ENCODE results near the gene HSPA8.
"Not testable (repeated sequence)": the region's sequence is repeated elsewhere in the genome, so short reads cannot be mapped to it uniquely, and the experiment has no call there.

Gene HSPA8

DNA sequence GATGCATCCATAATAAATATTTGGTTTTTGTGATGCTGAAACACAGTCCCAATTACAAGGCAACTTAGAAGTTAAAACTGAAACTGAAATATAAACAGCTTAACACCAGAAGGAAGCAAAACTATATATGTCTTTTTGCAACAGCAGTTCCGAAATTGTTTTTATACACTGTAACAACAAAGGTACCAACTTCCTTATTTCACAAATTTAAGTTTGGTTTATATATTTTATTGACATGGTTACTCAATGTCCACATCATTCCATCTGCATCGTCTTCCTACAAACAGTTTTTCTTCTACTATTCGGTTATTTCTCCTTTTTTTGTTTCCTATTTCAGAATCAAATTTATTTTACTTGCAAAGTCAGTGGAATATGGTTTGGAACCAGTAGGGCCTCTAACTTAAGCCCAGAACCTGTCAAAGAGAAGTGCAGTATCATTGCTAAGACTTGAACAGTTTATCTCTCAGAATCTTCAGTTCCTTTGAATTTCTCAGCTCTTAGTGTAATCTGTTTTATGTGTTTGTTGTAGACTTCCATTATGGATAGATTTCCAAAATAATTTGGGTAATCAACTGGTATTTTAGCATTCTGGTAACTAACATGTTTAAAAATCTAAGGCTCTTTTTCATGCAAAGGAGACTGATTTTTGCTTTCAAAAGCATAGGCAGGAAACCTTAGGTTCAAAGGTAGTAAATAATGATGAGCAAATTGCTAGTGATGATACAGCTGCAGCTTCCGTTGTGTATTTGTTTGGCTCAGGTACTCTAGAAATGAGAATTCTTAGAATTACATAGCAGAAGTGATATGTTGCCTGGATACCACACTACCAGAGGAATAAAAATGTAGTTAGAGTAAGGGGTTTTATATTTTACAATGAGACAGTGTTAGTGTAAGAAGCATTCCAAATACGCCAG, 8.2 kb upstream of the HSPA8 start:
- DNase-seq, result no peak

GRCh38 chr11:123065621-123066020, 3.7 kb upstream of the HSPA8 start:
- DNase-seq, result no peak

DNA sequence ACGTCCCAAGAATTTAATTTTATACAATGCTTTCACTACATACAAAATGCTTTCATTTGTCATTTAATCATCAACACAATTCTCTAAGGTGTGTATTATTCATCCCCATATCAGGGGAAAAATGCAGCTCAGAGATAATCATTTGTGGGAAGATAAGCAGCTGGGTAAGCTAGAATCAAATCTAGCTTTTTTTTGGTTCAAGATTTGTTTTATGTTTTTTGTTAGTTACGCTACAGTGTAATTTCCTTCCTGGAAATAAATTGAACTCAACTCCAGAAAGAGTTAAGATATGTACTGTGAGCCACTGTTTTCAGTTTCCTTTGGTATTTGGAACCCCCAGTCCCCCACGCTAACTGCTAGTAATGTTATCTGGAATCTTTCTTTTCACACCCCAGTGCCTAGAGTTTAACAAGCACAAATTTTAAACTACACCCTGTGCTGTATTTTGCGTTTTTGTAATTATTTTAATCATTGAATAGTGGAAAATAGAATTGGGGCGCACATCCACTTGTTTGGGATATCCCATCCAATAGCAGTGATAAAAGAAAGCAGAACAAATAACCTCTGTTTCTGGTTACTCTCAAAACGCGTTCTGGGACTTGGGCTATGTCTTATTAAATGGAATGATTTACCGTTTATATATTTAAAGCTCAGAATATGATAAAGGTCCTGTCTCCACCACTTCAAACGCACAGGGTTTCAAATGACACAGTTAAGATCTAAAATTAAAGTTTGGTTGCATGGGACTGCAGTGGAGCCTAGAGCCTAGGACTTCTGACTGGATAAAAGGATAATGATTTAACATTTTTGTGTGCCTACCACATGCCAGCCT, 2.1 kb upstream of the HSPA8 start:
- no peak for DNase-seq

DNA sequence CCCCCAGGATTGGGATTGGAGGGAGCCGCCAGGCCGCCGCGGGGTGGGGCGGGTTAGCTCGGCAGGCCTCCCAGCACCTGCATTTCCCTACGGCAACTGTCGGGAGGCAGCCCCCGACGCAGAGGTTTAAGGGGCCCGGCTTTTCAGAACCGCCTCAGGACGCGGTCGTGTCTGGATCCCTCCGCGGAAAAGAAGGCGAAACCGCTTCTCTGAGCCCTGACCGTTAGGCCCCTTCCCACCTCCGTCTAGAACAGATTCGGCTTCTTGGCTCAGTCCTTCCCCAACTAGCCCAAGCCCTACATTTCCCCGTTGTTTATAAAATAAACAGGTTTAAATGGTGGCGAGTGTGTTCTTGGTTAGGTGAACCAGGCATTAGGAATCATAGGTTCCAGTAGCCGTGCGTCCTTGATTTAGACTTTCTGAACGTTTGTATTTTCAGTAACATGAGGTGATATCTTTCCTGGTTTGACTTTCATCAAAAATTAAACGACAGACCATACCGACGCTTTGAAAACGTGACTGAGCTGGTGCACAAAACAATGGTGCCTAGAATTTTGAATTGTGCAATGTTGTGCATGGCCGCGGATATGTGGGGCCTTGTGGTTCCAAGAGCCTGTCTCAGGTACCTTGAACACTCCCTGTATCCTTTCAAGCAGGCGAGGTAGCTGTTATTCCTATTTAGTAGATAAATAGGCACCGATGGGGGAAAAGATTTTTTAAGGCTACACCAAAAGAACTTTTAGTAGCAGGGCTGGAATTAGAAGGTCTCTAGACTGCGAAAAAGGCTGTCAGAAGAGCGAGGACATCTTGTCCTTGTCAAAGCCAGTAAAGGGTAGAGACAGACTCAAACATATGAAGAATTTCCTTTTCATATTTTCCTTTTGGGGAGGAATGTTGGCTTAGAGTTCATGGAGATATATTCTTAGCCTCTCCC, 1.2 kb upstream of the HSPA8 start:
- DNase-seq, result peak; percentile 59

DNA sequence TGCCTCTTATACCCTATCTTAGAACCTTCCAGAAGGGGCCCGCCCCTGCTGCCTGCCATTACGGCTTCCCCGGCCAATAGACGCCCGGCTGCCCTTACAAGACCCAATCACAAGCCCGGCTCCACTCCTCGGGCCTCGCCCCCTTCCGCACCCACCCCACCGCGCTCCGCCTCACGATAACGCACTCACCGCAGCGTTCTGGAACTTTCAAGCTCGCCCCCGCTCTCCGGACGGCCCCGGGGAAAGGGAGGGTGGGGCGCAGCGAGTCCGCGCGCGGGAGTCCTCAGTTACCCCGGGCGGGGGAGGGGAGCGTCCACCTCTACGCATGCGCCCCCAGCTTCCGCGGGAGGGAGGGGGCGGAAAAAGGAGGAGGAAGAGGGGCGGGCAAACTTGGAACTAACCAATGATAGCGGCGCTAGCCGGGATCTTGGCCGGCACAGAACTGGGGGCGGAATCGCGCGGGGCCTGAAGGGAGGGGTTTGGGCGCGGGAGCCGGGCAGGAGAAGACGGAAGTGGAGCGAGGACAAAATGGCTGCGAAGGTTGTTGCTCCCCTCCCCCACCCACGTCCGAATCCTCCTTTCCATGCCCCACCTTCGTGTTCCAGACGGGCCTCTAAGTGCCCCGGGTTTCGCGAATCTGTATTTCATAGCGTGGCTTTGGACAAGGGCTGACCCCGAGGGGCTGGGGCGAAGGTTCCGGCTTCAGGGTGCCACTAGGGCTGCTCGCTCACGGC, 389 bp upstream of the HSPA8 start:
- DNase-seq, result peak; percentile 99

GRCh38 chr11:123060277-123061000, 1.5 kb downstream of the HSPA8 start:
- DNase-seq, result no peak

DNA sequence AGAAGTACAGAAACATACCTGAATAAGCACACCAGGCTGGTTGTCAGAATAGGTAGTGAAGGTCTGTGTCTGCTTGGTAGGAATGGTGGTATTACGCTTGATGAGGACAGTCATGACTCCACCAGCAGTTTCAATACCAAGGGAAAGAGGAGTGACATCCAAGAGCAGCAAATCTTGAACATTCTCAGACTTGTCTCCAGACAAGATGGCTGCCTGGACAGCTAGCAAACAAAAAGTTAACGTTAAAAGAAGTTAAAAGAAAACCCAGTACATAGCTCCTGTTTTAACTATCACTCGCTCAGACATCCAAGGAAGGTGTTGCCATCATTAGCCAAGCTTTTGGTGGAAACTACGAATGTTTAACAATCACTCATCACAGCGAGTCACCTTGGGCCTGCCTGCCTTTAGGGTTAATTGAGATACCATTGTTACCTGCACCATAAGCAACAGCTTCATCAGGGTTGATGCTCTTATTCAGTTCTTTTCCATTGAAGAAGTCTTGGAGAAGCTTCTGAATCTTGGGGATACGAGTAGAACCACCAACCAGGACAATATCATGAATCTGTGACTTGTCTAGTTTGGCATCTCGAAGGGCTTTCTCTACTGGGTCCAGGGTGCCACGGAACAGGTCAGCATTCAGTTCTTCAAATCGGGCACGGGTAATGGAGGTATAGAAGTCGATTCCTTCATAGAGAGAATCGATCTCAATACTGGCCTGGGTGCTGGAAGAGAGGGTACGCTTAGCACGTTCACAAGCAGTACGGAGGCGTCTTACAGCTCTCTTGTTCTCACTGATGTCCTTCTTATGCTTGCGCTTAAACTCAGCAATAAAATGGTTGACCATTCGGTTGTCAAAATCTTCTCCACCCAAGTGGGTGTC, 2.7 kb downstream of the HSPA8 start:
- DNase-seq, result not testable (repeated sequence)

GRCh38 chr11:123057661-123058305, 4.2 kb downstream of the HSPA8 start:
- no peak for DNase-seq

DNA sequence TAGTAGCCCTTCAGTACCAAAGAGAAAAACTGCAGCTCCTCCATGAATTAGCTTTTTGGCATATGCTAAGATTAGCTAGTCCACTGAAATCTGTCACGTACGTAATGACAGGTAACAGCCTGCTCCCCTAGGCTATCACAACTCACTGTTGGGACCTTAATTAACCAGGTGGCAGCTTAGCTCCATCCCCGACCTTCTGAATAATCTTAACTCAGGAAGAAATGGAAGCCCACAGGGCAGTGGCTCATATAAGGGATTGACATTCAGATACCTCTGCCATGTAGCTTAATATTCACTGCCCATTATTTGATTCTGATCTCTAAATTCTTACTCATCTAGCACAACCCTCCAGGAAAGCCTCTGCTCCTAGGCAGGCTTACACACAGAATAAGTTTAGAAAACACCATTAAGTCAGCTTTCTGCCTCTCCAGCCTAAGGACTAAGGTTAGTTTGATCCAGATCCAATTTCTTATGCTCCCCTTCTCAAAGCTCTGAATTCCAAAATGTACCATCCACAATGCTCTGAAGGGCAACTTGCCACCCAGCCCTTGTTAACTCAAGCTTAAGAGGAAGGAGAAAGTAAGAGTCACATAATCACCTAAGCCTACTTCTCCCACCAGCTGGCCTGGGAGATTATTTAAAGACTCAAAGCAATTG, 5.0 kb downstream of the HSPA8 start:
- DNase-seq, result no peak

DNA sequence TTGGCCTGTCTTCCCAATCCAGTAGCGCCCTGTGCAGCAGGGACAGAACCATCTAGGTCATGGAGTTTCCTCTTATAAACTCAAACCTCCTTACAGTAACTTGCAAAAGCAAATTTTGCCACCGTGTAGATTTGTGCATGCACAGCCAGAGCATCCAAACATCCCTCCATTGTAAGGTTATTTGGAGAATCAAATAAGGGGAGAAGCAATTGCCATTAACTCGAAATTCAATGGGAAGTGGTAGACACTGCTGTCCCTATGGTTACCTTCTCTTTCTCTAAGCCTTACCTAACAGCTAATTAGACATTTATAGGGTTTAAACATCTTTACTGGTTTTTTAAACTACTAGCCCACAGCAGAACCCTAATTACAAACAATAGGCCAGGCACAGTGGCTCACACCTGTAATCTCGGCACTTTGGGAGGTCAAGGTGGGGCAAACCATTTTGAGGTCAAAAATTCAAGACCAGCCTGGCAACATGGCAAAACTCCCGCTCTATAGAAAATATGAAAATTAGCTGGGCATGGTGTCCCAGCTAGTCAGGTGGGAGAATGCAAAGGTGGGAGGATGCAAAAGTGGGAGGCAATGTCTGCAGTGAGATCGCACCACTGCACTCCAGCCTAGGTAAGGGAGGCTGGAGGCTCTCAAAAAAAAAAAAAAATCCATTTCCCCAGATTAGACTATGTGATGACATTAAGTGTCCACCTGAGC, 6.6 kb downstream of the HSPA8 start:
- DNase-seq, result no peak

GRCh38 chr11:123054301-123055065, 7.5 kb downstream of the HSPA8 start:
- DNase-seq, result peak; percentile 81

DNA sequence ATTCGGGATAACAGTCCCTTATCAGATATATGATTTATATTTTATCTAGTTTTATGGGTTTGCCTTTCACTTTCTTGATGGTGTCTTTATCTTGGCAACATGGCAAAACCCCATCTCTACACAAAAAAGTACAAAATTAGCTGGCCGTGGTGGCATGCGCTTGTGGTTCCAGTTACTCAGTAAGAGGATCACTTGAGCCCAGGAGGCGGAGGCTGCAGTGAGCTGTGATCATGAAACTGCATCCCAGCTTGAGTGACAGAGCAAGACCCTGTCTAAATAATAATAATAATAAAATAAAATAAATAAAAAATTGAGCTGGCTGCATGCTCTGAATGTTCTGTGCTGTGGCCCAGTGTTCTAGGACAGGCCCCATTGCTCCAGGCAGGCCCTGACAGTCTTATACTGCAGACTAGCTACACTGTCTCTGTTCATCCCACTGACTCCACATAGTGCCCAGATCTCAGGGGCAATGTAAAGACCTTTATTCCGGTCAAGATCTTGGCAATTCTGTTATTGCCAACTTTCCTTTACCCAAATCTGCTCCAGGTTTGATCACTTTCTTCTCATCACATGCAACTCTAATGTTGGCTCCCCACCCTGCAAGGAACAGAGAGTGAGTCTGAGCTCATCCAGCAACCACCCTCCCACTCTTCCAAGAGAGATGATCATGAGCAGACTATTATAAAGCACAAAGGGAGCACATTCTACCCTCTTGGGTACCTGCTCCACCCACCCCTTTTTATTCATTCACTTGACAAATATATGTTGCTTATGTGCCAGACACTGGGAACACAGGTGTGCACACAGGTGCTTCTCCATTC, 8.8 kb downstream of the HSPA8 start:
- DNase-seq, result no peak

DNA sequence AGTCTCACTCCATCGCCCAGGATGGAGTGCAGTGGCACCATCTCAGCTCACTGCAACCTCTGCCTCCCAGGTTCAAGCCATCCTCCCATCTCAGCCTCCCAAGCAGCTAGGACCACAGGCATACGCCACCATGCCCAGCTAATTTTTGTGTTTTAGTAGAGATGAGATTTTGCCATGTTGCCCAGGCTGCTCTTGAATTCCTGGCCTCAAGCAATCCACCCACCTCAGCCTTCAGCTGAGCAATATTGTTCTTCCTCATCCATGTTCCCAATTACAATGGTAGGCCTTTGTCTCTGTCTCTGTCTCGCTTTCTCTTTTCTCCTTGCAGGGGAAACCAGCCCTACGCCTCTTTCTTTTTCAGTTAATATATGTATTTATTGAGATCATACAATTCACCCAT, 10.3 kb downstream of the HSPA8 start:
- DNase-seq, result no peak

DNA sequence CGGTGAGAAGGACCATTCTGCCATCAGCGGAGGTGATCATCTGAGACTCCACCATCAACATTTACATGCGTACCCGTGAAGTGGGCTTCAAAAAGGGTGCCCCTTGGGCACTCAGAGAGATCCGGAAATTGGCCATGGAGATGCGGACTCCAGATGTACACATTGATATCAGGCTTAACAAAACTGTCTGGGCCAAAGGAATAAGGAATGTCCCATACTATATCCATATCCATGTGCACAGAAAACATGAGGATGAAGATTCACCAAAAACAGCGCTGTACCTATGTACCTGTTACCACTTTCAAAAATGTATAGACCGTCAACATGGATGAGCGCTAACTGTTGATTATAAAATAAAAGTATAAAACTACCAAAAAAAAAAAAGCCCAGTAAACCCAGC, 10.8 kb downstream of the HSPA8 start:
- DNase-seq, result no peak

DNA sequence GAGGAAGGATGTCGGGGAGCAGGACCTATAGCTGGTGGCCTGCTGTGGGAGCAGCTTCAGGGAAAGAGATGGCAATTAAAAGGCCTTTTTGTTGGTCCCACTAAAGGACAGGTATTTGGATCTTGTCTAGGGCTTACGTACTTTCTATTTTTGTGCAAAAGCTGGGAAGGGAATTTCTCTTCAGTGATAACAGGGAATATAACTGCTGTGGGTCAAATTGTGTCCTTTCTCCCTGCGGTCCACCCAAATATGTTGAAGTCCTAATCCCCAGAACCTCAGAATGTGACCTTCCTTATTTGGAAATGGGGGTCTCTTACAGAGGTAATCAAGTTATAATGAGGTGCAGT, 14.0 kb downstream of the HSPA8 start:
- DNase-seq, result no peak

- no peak for DNase-seq
These were observed 14.5 kb downstream of the HSPA8 start for GRCh38 chr11:123047266-123047946.

All from NCI-H510A treated with DMSO at 0.1 percent for 48 hours (cell line).